BLaER1 treated with 17β-estradiol and CSF1 and Interleukin-3, amounts not matched to agents 10 nM and 100 nM (cell line): ENCODE results near the gene DCAF6.

Experiments
- H3K27ac ChIP-seq, 11 experiments: shearing (Covaris generic); formaldehyde crosslinking; 2 replicates each; pipeline ENCODE4 v1.8.1; 2022
- H3K27me3 ChIP-seq, 11 experiments: shearing (Covaris generic); formaldehyde crosslinking; 2 replicates each; pipeline ENCODE4 v1.8.1; 2022
- H3K36me3 ChIP-seq, 11 experiments: shearing (Covaris generic); formaldehyde crosslinking; 2 replicates each; pipeline ENCODE4 v1.8.1; 2022
- H3K4me1 ChIP-seq, 10 experiments: shearing (Covaris generic); formaldehyde crosslinking; 2 replicates each; pipeline ENCODE4 v1.8.1; 2022
- H3K4me2 ChIP-seq, 11 experiments: shearing (Covaris generic); formaldehyde crosslinking; 2 replicates each; pipeline ENCODE4 v1.8.1; 2022
- H3K4me3 ChIP-seq, 10 experiments: shearing (Covaris generic); formaldehyde crosslinking; 2 replicates each; pipeline ENCODE4 v1.8.1; 2022
- H3K9ac ChIP-seq, 11 experiments: shearing (Covaris generic); formaldehyde crosslinking; 2 replicates each; pipeline ENCODE4 v1.8.1; 2022
- H3K9me3 ChIP-seq, 11 experiments: shearing (Covaris generic); formaldehyde crosslinking; replicated peaks in 1 of 11; 2 replicates each; pipeline ENCODE4 v1.8.1; 2022
- H4K20me1 ChIP-seq, 11 experiments: shearing (Covaris generic); formaldehyde crosslinking; 2 replicates each; pipeline ENCODE4 v1.8.1; 2022
- Cebpa-rat ChIP-seq, 11 experiments: shearing (Covaris generic); IDR thresholded peaks; 2 replicates each; pipeline ENCODE4 v1.8.1; 2022

The DCAF6 gene

GRCh38 chr1:168086438-168086837 lies 150.0 kb downstream of the DCAF6 start:
- no peaks in the 10 kb centered on the region for H3K36me3 ChIP-seq
- no peaks in the 10 kb centered on the region for H3K27me3 ChIP-seq
- H3K9me3 ChIP-seq, result no peaks in the 10 kb centered on the region

DNA sequence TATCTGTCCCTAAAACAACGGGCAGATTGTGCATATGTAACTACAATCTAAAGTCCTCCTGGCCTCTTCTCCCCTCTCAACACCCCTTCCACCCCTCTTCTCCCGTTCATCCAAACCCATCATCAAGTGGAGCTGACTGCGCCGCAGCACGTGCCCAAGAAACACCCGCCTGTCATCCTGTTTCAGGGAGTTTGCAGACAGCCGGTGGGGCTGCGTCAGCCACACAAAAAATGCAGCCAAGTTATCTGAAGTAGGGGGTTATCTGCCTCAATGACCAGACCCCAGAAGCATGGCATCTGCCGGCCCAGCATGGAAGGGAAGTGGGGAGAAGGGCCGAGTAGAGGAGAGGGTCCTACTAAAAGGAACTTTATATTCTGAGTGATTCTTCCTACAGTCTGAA lies 151.2 kb downstream of the DCAF6 start:
- no peak overlapping the region for H3K9ac ChIP-seq
- no peak for TF ChIP-seq Cebpa-rat (IDR thresholded peaks at IDR 0.05)
- H3K27ac ChIP-seq, result no peak overlapping the region
- peaks cover 0 to 8% (median 0%) of the 10 kb centered on the region in 10 experiments; a peak in 2 of 20 replicates for H3K4me1 ChIP-seq
- H4K20me1 ChIP-seq, result no peaks in the 10 kb centered on the region; a peak in 2 of 22 replicates
- no peaks in the 10 kb centered on the region for H3K9me3 ChIP-seq
- no peak overlapping the region for H3K4me2 ChIP-seq
- H3K36me3 ChIP-seq, result no peaks in the 10 kb centered on the region
- no peak overlapping the region for H3K4me3 ChIP-seq
- no peaks in the 10 kb centered on the region for H3K27me3 ChIP-seq

More at GRCh38 chr1:168086438-168086837, 150.0 kb downstream of the DCAF6 start:
- Histone ChIP-seq H3K4me2 (no peak overlapping the region), H3K4me1 (peaks cover 0 to 8% (median 0%) of the 10 kb centered on the region in 10 experiments; a peak in 8 of 20 replicates), H3K4me3 (no peak overlapping the region), H4K20me1 (no peaks in the 10 kb centered on the region; a peak in 2 of 22 replicates), H3K27ac (no peak overlapping the region), H3K9ac (no peak overlapping the region)
- TF ChIP-seq Cebpa-rat (IDR thresholded peaks at IDR 0.05), result no peak

GRCh38 chr1:168088511-168089325 lies 152.2 kb downstream of the DCAF6 start:
- no peak overlapping the region for H3K4me3 ChIP-seq
- H4K20me1 ChIP-seq, result no peaks in the 10 kb centered on the region; a peak in 2 of 22 replicates
- no peak overlapping the region for H3K9ac ChIP-seq
- TF ChIP-seq Cebpa-rat (IDR thresholded peaks at IDR 0.05), result no peak
- H3K9me3 ChIP-seq, result no peaks in the 10 kb centered on the region
- peaks cover 0 to 8% (median under 1%) of the 10 kb centered on the region in 10 experiments; a peak in 6 of 20 replicates for H3K4me1 ChIP-seq
- H3K4me2 ChIP-seq, result no peak overlapping the region
- no peaks in the 10 kb centered on the region for H3K36me3 ChIP-seq
- H3K27me3 ChIP-seq, result no peaks in the 10 kb centered on the region
- no peak overlapping the region for H3K27ac ChIP-seq

DNA sequence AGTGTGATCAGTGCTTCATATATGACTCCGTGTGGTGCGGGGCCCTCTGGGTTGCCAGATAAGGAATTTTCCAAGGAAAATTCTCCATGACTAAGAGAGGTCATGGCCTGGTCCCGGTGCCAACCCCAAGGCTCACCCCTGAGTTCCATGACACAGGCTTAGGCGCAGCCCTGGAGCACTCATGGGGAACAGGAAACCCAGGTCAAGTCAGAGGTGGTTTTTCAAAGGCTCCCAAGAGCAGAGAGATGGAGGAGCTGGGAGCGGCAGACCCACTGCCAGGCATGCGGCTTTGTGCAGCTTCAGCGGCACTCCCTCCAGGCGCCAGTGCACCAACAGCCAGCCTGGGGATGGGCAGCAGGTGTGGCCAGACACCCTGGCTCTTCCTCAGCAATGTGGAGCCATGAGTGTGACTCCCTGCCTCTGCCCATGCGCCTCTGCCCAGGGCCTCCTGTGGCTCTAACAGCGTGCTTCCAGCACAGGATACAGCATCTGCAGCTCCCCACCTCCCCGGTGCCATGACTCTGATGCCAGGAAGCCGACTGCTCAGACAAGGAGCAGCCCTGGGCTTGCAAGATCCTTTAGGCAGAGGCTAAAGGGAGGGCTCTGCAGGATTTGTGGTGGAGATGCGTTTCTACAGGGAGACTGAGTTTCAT lies 153.0 kb downstream of the DCAF6 start:
- TF ChIP-seq Cebpa-rat (IDR thresholded peaks at IDR 0.05), result no peak
- Histone ChIP-seq H3K27me3 (no peaks in the 10 kb centered on the region), H3K36me3 (no peaks in the 10 kb centered on the region), H3K27ac (no peak overlapping the region), H3K9me3 (no peaks in the 10 kb centered on the region), H3K9ac (no peak overlapping the region), H3K4me1 (peaks cover 5 to 14% (median 8%) of the 10 kb centered on the region in 10 experiments; a peak in 14 of 20 replicates), H3K4me2 (no peak overlapping the region), H4K20me1 (no peaks in the 10 kb centered on the region; a peak in 1 of 22 replicates), H3K4me3 (no peak overlapping the region)

DNA sequence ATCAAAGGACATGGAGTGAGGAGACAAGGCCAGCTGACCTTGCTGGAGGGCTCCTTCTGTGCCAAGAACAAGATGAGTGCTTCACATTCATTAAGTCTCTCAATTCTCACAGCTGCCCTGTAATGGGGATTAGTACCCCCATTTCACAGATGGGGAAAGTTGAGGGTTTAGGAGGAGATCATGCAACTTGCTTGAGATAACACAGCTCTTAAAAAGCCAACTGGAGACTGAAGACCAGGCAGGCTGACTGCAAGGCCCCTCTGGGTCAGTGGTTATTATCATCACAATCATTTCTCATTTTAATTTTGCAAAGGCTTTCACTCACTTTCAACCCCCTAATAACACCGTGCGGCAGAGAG lies 153.5 kb downstream of the DCAF6 start:
- no peak overlapping the region for H3K4me2 ChIP-seq
- H4K20me1 ChIP-seq, result no peaks in the 10 kb centered on the region; a peak in 1 of 22 replicates
- TF ChIP-seq Cebpa-rat (IDR thresholded peaks at IDR 0.05), result no peak
- H3K4me3 ChIP-seq, result no peak overlapping the region
- no peaks in the 10 kb centered on the region for H3K27me3 ChIP-seq
- H3K36me3 ChIP-seq, result no peaks in the 10 kb centered on the region
- no peaks in the 10 kb centered on the region for H3K9me3 ChIP-seq
- peaks cover 6 to 18% (median 8%) of the 10 kb centered on the region in 10 experiments; a peak in 14 of 20 replicates for H3K4me1 ChIP-seq
- H3K27ac ChIP-seq, result no peak overlapping the region
- H3K9ac ChIP-seq, result no peak overlapping the region

- no peaks in the 10 kb centered on the region for H3K27me3 ChIP-seq
- H3K4me3 ChIP-seq, result no peak overlapping the region
- H4K20me1 ChIP-seq, result no peaks in the 10 kb centered on the region; a peak in 1 of 22 replicates
- H3K9ac ChIP-seq, result no peak overlapping the region
- H3K9me3 ChIP-seq, result no peaks in the 10 kb centered on the region
- no peak for TF ChIP-seq Cebpa-rat (IDR thresholded peaks at IDR 0.05)
- no peak overlapping the region for H3K27ac ChIP-seq
- no peaks in the 10 kb centered on the region for H3K36me3 ChIP-seq
- peaks cover 6 to 18% (median 8%) of the 10 kb centered on the region in 10 experiments; a peak in 14 of 20 replicates for H3K4me1 ChIP-seq
- H3K4me2 ChIP-seq, result no peak overlapping the region
These were observed 153.9 kb downstream of the DCAF6 start for GRCh38 chr1:168090395-168090794.

GRCh38 chr1:168091063-168091462 lies 154.6 kb downstream of the DCAF6 start:
- H3K27ac ChIP-seq, result no peak overlapping the region
- no peak overlapping the region for H3K4me2 ChIP-seq
- H3K36me3 ChIP-seq, result no peaks in the 10 kb centered on the region
- no peaks in the 10 kb centered on the region for H3K9me3 ChIP-seq
- no peaks in the 10 kb centered on the region for H3K27me3 ChIP-seq
- TF ChIP-seq Cebpa-rat (IDR thresholded peaks at IDR 0.05), result no peak
- no peak overlapping the region for H3K9ac ChIP-seq
- H3K4me1 ChIP-seq, result peaks cover 6 to 18% (median 8%) of the 10 kb centered on the region in 10 experiments; a peak in 14 of 20 replicates
- no peaks in the 10 kb centered on the region for H4K20me1 ChIP-seq
- no peak overlapping the region for H3K4me3 ChIP-seq

DNA sequence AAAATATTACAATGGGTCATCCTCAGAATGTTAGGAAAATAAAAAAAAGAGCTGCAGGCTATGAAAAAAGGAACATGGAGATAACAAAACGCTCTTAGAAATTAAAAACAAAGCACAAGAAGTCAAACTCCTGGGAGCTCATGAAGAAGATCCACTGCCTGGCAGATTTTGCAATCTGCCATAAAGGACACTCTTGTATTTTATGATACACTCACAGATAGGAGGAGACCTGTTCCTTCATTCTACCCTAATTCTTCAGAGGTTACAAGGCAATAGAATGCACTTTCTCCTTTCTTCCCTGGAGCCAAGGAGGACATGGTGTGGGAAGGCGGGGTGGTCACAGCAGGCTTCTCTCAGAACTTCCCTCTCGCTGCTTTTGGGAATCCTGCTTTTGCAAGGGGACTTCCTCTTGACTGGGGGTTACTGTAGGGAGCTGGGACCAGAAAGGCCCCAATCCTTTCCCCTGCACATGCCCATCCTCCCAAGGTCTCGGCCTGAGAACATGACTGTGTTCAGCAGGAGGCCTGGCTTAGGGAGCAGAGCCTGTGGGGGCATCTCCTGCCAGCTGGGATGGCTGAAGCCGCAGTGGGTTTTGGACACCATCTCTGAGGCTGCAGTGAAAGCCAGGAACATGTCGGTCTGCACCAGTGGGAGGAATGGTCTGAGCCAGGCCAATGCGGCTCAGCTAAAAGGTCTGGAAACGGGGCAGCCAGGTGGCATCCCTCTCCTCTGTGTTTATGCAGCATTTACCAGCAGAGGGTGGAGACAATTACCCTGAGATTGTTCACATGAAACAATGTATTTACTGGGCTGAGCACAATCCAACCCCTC lies 155.5 kb downstream of the DCAF6 start:
- no peak overlapping the region for H3K9ac ChIP-seq
- H3K27me3 ChIP-seq, result no peaks in the 10 kb centered on the region
- H3K4me1 ChIP-seq, result peaks cover 6 to 18% (median 8%) of the 10 kb centered on the region in 10 experiments; a peak in 14 of 20 replicates
- H3K9me3 ChIP-seq, result no peaks in the 10 kb centered on the region
- no peak for TF ChIP-seq Cebpa-rat (IDR thresholded peaks at IDR 0.05)
- no peaks in the 10 kb centered on the region for H3K36me3 ChIP-seq
- H4K20me1 ChIP-seq, result no peaks in the 10 kb centered on the region
- no peak overlapping the region for H3K4me3 ChIP-seq
- no peak overlapping the region for H3K4me2 ChIP-seq
- H3K27ac ChIP-seq, result no peak overlapping the region
